Endothelial cell (in vitro differentiated cells): Measurements from ENCODE around the gene CDKL1. TPM values are rescaled to one million over a fixed set of nuclear protein-coding genes. Genes with fewer than 3 reads are reported as not detected.

Source experiments
- DNase-seq: peaks from one replicate; pipeline ENCODE4 v3.0.0; 2021; ENCODE audit warnings: low spot score
- H3K27ac Mint-ChIP-seq: one replicate; pipeline ENCODE4 v1.8.0; 2021; ENCODE audit warnings: mixed read lengths, inconsistent platforms; ENCODE audit not compliant: unreplicated experiment
- H3K27me3 Mint-ChIP-seq: one replicate; pipeline ENCODE4 v1.8.0; 2021; ENCODE audit warnings: mild to moderate bottlenecking, moderate library complexity, mixed read lengths, inconsistent platforms; ENCODE audit not compliant: unreplicated experiment
- H3K36me3 Mint-ChIP-seq: one replicate; pipeline ENCODE4 v1.8.0; 2021; ENCODE audit warnings: mild to moderate bottlenecking, low read depth, mixed read lengths, inconsistent platforms; ENCODE audit not compliant: unreplicated experiment
- H3K4me1 Mint-ChIP-seq: one replicate; pipeline ENCODE4 v1.8.0; 2021; ENCODE audit warnings: mild to moderate bottlenecking, mixed read lengths, inconsistent platforms; ENCODE audit not compliant: unreplicated experiment
- H3K4me3 Mint-ChIP-seq: one replicate; pipeline ENCODE4 v1.8.0; 2021; ENCODE audit warnings: mild to moderate bottlenecking, mixed read lengths, inconsistent platforms; ENCODE audit not compliant: unreplicated experiment
- H3K9me3 Mint-ChIP-seq: one replicate; pipeline ENCODE4 v1.8.0; 2021; ENCODE audit warnings: mixed read lengths, inconsistent platforms; ENCODE audit not compliant: unreplicated experiment
- CTCF ChIP-seq: fragments of 200-600 bp; sonication (generic); IDR thresholded peaks from one replicate; pipeline ENCODE4 v1.5.0; 2021; ENCODE audit warnings: antibody characterized with exemption; ENCODE audit not compliant: unreplicated experiment
- total RNA-seq: library from RNA; stranded (reverse); fragmentation: NEBNext Ultra II Directional; extraction: Animal tissue kit (Norgen Biotek cat#: 25700); gene quantifications from one replicate; pipeline ENCODE4 v1.2.1, GENCODE V29; 2021; ENCODE audit not compliant: unreplicated experiment

The CDKL1 gene
- total RNA-seq, 1 donor from 2014 or later = 19.0 TPM

GRCh38 chr14:50312734-50313054 is 84.0 kb downstream of the CDKL1 start:
- H3K4me1 Mint-ChIP-seq = peaks cover 17% of the 10 kb centered on the region
- peak overlapping the region; percentile 77 for H3K27ac Mint-ChIP-seq
- no peak for TF ChIP-seq CTCF
- H3K27me3 Mint-ChIP-seq = peaks cover 8% of the 10 kb centered on the region
- H3K4me3 Mint-ChIP-seq = peak overlapping the region; percentile 93
- H3K36me3 Mint-ChIP-seq = peaks cover 9% of the 10 kb centered on the region
- DNase-seq = no peak
- H3K9me3 Mint-ChIP-seq = no peaks in the 10 kb centered on the region

- peak; percentile 26 for TF ChIP-seq CTCF
- peak; percentile 93 for DNase-seq
- H3K36me3 Mint-ChIP-seq = peaks cover 9% of the 10 kb centered on the region
- H3K4me3 Mint-ChIP-seq = peak within 1 kb of the TSS; percentile 93
- peak within 1 kb of the TSS; percentile 93 for H3K27ac Mint-ChIP-seq
- no peaks in the 10 kb centered on the region for H3K9me3 Mint-ChIP-seq
- peaks cover 17% of the 10 kb centered on the region for H3K4me1 Mint-ChIP-seq
- peaks cover 8% of the 10 kb centered on the region for H3K27me3 Mint-ChIP-seq
Observed at GRCh38 chr14:50311972-50312733, 84.5 kb downstream of the CDKL1 start, which contains the start of the genes DMAC2L and L2HGDH. Gene DMAC2L, plus strand, starts transcription at chr14:50312324. Its CDS starts 9,164 bp downstream, at chr14:50321488. Gene L2HGDH, minus strand, starts transcription at chr14:50312229. Its CDS starts 79 bp downstream, at chr14:50312150.

- H3K9me3 Mint-ChIP-seq = no peaks in the 10 kb centered on the region
- no peak for TF ChIP-seq CTCF
- H3K27me3 Mint-ChIP-seq = peaks cover 9% of the 10 kb centered on the region
- H3K4me1 Mint-ChIP-seq = peaks cover 17% of the 10 kb centered on the region
- DNase-seq = no peak
- H3K27ac Mint-ChIP-seq = peak overlapping the region; percentile 43
- peak overlapping the region; percentile 93 for H3K4me3 Mint-ChIP-seq
- peaks cover 9% of the 10 kb centered on the region for H3K36me3 Mint-ChIP-seq
Observed at GRCh38 chr14:50311337-50311971, 85.2 kb downstream of the CDKL1 start.

- H3K27ac Mint-ChIP-seq = no peak overlapping the region
- peaks cover 3% of the 10 kb centered on the region for H3K36me3 Mint-ChIP-seq
- H3K4me3 Mint-ChIP-seq = peak overlapping the region; percentile 83
- no peaks in the 10 kb centered on the region for H3K9me3 Mint-ChIP-seq
- peaks cover 9% of the 10 kb centered on the region for H3K27me3 Mint-ChIP-seq
- peaks cover 17% of the 10 kb centered on the region for H3K4me1 Mint-ChIP-seq
- no peak for DNase-seq
- TF ChIP-seq CTCF = no peak
Observed at GRCh38 chr14:50310445-50310844, 86.2 kb downstream of the CDKL1 start.

GRCh38 chr14:50308363-50308915 is 88.2 kb downstream of the CDKL1 start:
- H3K9me3 Mint-ChIP-seq = no peaks in the 10 kb centered on the region
- H3K27ac Mint-ChIP-seq = no peak overlapping the region
- H3K4me1 Mint-ChIP-seq = peaks cover 15% of the 10 kb centered on the region
- H3K4me3 Mint-ChIP-seq = no peak overlapping the region
- no peak for TF ChIP-seq CTCF
- no peaks in the 10 kb centered on the region for H3K36me3 Mint-ChIP-seq
- H3K27me3 Mint-ChIP-seq = peaks cover 8% of the 10 kb centered on the region
- no peak for DNase-seq
